HG03565 (cell line): ENCODE results near the gene NUMA1.

Experiments used
- ATAC-seq: cut with Tn5 transposase; IDR thresholded peaks from one replicate; pipeline ENCODE4 v1.9.1; 2021; ENCODE audit warnings: mild to moderate bottlenecking, moderate library complexity; ENCODE audit not compliant: unreplicated experiment

NUMA1 gene

GRCh38 chr11:72001834-72002591, 78.3 kb downstream of the NUMA1 start:
- ATAC-seq = no peak

GRCh38 chr11:72001285-72001684, 79.1 kb downstream of the NUMA1 start:
- ATAC-seq = no peak

GRCh38 chr11:72000202-72000867, 80.0 kb downstream of the NUMA1 start:
- no peak for ATAC-seq

- no peak for ATAC-seq
These were observed 80.5 kb downstream of the NUMA1 start for GRCh38 chr11:71999798-72000197.

- ATAC-seq = no peak
These were observed 81.0 kb downstream of the NUMA1 start for GRCh38 chr11:71999362-71999761.

- no peak for ATAC-seq
These were observed 81.6 kb downstream of the NUMA1 start, which contains the start of gene IL18BP for GRCh38 chr11:71998649-71999310. IL18BP (plus strand) TSS chr11:71998909; CDS start chr11:71999985, 1,076 bp downstream.

- ATAC-seq = no peak
These were observed 82.3 kb downstream of the NUMA1 start for GRCh38 chr11:71998061-71998460.

GRCh38 chr11:71997594-71997993, 82.7 kb downstream of the NUMA1 start:
- ATAC-seq = no peak

- no peak for ATAC-seq
These were observed 83.4 kb downstream of the NUMA1 start for GRCh38 chr11:71996946-71997345.

GRCh38 chr11:71996517-71996916, 83.8 kb downstream of the NUMA1 start:
- no peak for ATAC-seq

GRCh38 chr11:71995726-71996291, 84.5 kb downstream of the NUMA1 start:
- no peak for ATAC-seq

GRCh38 chr11:71994786-71995185, 85.6 kb downstream of the NUMA1 start:
- no peak for ATAC-seq

- no peak for ATAC-seq
These were observed 88.1 kb downstream of the NUMA1 start for GRCh38 chr11:71992136-71992730.

GRCh38 chr11:71991494-71991893, 88.8 kb downstream of the NUMA1 start:
- peak; percentile 57 for ATAC-seq

- ATAC-seq = no peak
These were observed 89.6 kb downstream of the NUMA1 start for GRCh38 chr11:71990701-71991100.

- no peak for ATAC-seq
These were observed 92.3 kb downstream of the NUMA1 start for GRCh38 chr11:71988050-71988449.

- ATAC-seq = no peak
These were observed 92.8 kb downstream of the NUMA1 start for GRCh38 chr11:71987521-71987920.

GRCh38 chr11:71986131-71986530, 94.2 kb downstream of the NUMA1 start:
- ATAC-seq = no peak

GRCh38 chr11:71979602-71980001, 100.7 kb downstream of the NUMA1 start:
- no peak for ATAC-seq

- ATAC-seq = no peak
These were observed 101.2 kb downstream of the NUMA1 start for GRCh38 chr11:71979094-71979493.
